HG03097 (cell line): ENCODE data around the gene IRF3.

ENCODE experiments used
- ATAC-seq: cut with Tn5 transposase; IDR thresholded peaks from one replicate; pipeline ENCODE4 v1.9.1; 2021; ENCODE audit not compliant: unreplicated experiment, low FRiP score

Gene IRF3

GRCh38 chr19:49672131-49672919, 6.7 kb upstream of the IRF3 start:
- no peak for ATAC-seq

- no peak for ATAC-seq
Observed at GRCh38 chr19:49669516-49669915, 3.9 kb upstream of the IRF3 start.

GRCh38 chr19:49667473-49667872, 1.8 kb upstream of the IRF3 start:
- ATAC-seq, result no peak

- ATAC-seq, result no peak
Observed at GRCh38 chr19:49666120-49666444, 425 bp upstream of the IRF3 start.

DNA sequence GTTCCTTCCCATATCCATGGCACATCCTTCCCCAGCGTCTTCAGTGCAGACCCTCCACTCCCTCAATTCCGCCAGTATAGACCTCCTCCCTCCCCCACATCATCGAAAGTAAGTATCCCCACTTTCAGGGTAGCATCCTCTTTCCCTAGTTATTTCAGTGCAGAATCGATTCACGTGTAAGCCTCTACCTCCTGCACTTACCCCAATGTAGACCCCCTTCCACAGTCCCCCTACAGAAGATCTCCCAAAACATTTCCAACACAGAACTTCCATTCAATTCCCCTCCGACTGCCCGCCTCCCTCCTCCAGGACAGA, 664 bp downstream of the IRF3 start:
- no peak for ATAC-seq

GRCh38 chr19:49664171-49665035, 1.3 kb downstream of the IRF3 start:
- no peak for ATAC-seq

DNA sequence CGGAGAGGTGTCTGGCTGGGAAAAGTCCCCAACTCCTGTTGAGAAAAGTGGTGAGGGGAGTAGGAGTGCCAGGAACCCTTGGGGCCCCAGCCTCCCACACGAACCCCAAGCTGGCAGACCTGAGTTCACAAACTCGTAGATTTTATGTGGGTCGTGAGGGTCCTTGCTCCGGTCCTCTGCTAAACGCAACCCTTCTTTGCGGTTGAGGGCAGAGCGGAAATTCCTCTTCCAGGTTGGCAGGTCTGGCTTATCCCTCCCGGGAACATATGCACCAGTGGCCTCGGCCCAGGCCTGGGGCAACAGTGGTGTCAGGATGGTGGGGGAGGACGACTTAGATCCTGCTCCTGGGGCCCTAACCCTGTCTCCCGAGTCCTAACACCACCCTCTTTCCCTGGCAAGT, 2.4 kb downstream of the IRF3 start:
- no peak for ATAC-seq

DNA sequence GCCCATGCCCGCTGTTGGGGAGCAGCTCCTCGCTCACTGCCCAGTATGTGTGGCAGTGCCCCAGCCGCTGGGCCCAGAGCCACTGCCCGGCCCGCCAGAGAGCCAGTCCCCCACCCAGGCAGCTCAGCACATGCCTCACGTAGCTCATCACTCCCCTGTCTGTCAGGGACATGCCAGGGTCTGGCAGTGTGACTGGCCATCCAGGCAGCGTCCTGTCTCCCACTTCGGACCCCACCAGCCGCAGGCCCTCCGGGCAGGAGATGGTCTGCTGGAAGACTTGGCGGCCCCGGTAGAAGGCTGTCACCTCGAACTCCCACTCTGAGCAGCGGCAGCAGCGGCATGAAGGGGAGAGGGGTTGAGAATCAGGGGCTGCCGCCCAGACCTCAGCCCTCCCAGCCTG, 3.6 kb downstream of the IRF3 start:
- ATAC-seq, result no peak

- ATAC-seq, result no peak
Observed at GRCh38 chr19:49660338-49660961, 5.2 kb downstream of the IRF3 start.

DNA sequence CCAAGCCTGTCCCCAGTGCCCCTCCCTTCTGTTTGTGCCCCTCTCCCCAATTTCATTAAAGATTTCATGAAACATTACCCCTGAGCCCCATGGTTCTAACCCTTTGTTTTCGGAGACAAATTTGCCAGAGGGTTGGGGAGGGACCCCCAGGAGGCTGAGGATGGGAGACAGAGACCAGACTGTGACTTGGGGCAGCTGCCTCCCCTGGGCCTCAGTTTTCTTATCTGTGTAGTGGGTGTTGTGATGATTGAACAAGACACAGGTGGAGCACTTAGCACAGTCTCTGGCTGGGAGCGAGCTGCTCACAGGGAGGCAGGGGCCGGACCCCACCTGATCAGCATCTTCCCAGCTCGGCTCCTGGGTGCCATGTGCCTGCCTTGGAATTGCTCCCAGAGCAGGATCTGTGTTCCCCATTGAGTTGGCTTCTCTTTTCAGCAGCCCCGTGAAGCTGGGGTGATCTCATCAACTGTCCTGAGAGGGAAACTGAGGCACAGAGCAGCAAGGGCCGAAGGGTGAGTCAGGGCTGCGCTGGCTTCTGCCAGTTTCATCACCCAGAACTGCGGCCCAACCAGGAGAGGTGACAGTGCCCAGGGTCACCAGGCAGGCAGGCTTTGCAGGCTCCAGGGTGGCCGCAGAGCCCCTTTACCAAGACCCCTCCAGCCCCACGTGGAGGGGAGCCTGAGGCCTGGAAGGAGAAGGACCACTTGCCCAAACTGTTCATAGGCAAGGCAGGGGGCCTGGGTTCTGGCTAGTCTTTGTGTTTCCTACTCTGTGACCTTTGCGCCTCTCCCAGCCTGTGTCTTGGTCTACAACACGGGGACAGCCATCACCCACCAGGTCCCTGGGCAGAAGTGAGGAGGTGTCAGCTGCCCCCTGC, 6.9 kb downstream of the IRF3 start:
- ATAC-seq, result no peak

DNA sequence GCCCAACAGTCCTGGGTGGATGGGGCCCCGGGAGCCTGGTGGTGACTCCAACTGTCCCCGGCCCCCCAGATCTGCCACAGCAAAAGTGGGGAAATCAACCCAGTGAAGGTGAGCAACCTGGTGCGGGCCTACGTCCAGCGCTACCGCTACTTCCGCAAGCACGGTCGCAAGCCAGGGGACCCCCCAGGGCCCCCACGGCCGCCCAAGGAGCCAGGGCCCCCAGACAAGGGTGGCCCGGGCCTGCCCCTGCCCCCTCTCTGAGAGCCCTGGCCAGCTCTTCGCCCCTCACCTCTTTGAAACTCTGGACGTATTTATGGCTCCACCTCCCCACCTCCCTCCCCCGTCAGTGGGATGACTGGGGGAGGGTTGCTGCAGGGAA, 7.5 kb downstream of the IRF3 start:
- ATAC-seq, result no peak

DNA sequence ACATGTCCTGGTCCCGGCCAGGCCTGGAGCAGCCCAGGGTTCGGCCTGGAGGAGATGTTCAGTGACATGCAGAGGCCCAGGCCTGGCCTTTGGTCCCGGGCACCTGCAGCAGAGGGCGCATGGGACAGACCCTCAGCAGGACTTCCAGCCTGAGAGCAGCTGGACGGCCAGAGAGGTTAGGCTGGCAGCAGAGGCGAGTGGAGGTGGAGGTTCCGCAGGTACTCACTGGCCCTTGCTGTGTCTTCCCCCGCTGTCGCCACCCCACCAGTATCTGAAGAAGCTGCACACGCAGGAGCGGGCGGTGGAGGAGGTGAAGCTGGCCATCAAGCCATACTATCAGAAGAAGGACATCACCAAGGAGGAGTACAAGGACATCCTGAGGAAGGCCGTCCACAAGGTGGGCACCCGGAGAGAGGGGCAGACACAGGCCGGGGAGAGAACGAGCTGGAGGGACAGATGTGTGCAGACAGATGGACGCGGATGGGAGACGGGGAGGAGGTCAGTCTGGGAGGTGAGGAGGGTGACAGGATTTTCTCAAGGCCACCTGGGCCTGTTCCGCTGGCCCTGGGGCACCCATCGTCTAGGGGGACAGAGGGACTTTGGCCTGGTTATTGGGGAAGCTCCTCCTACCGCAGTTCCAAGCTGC, 8.0 kb downstream of the IRF3 start:
- no peak for ATAC-seq

- ATAC-seq, result no peak
Observed at GRCh38 chr19:49656456-49657109, 9.1 kb downstream of the IRF3 start.

- ATAC-seq, result no peak
Observed at GRCh38 chr19:49655570-49656455, 9.8 kb downstream of the IRF3 start.

DNA sequence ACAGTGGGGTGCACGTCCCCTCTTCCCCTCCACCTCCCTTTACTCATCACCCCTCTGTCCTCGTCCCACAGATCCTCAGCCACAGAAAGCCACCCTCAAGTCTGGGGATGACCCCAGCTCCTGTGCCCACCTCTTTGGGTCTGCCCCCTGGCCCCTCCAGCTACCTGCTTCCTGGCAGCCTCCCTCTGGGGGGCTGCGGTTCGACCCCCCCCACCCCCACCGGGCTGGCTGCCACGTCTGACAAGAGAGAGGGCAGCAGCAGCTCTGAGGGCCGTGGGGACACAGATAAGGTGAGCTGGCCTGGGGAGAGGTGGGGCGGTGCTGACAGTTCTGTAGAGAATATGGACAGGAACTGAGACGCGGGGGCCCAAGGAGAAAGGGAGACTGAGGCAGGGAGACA, 11.1 kb downstream of the IRF3 start:
- no peak for ATAC-seq

- no peak for ATAC-seq
Observed at GRCh38 chr19:49653466-49653806, 12.2 kb downstream of the IRF3 start.

- no peak for ATAC-seq
Observed at GRCh38 chr19:49652551-49653465, 12.8 kb downstream of the IRF3 start.
